NB4 (cell line): ENCODE results near the gene CYP2A6.

Source experiments
- DNase-seq: peaks from one replicate; pipeline ENCODE4 v3.0.0; 2010; ENCODE audit warnings: low read depth
- H3K4me3 ChIP-seq: one replicate; pipeline ENCODE4 v1.5.1; 2011; ENCODE audit warnings: mild to moderate bottlenecking, low read depth, low read length, moderate library complexity
- CTCF ChIP-seq: IDR thresholded peaks from one replicate; pipeline ENCODE4 v1.5.1; 2012; ENCODE audit warnings: low read depth, low read length
- MAX ChIP-seq: IDR thresholded peaks from 2 replicates; pipeline ENCODE4 v1.6.1; 2011; ENCODE audit warnings: low read depth, low read length
- MYC ChIP-seq: IDR thresholded peaks from 2 replicates; pipeline ENCODE4 v1.6.1; 2011; ENCODE audit warnings: low read depth, low read length
- POLR2A ChIP-seq: IDR thresholded peaks from 2 replicates; pipeline ENCODE4 v1.6.1; 2011; ENCODE audit warnings: mild to moderate bottlenecking; ENCODE audit not compliant: insufficient read length; ENCODE audit errors: extremely low read depth

The CYP2A6 gene

GRCh38 chr19:40799558-40800338, 50.5 kb downstream of the CYP2A6 start:
- TF ChIP-seq MYC (no peak), CTCF (no peak)
- peak overlapping the region; percentile 72 for H3K4me3 ChIP-seq
- peak; percentile 63 for DNase-seq

- TF ChIP-seq POLR2A = peak; percentile 27
- TF ChIP-seq MYC = peak; percentile 65; the same call in 1 of the 2 replicates
- TF ChIP-seq MAX = peak; percentile 47; the same call in 1 of the 2 replicates
- no peak for TF ChIP-seq CTCF
- H3K4me3 ChIP-seq = peak within 1 kb of the TSS; percentile 72
- DNase-seq = peak; percentile 99
Observed at GRCh38 chr19:40798683-40799557, 51.3 kb downstream of the CYP2A6 start, which contains the start of gene EGLN2. Gene EGLN2, plus strand, starts transcription at chr19:40799191. Its CDS starts 1,382 bp downstream, at chr19:40800573.

- TF ChIP-seq POLR2A (peak; percentile 27), MAX (peak; percentile 64; the same call in 1 of the 2 replicates), CTCF (peak; percentile 28), MYC (peak; percentile 65; the same call in 1 of the 2 replicates)
- peak; percentile 91 for DNase-seq
- peak overlapping the region; percentile 65 for H3K4me3 ChIP-seq
Observed at GRCh38 chr19:40797963-40798682, 52.1 kb downstream of the CYP2A6 start.

- no peak for DNase-seq
- TF ChIP-seq CTCF = no peak
- no peak for TF ChIP-seq MAX
- no peak for TF ChIP-seq MYC
- no peak for TF ChIP-seq POLR2A
- peak overlapping the region; percentile 65 for H3K4me3 ChIP-seq
Observed at GRCh38 chr19:40797166-40797962, 52.9 kb downstream of the CYP2A6 start.
